ENCODE data around the gene REEP6.

Gene REEP6

DNA sequence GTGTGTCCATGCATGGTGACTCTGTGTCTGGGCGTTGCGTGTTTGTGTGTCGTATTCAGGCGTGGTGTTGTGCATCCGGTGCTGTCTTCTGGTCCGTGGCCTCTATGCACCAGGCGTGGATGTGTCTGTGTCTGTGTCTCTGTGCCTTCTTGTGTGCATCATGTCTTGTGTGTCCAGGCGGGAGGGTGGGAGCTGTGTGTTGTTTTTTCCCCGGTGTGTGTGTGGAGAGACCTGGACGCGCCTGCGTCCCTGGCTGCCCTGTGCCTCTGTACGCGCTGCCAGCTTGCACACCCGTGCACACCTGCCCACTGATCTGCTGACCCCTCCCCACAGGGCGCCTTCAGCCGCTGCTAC lies 34.0 kb downstream of the REEP6 start:
- no peak overlapping the region for H3K4me3 ChIP-seq (ENCODE audit: low read depth, low read length)
- TF ChIP-seq, protein P1, sequence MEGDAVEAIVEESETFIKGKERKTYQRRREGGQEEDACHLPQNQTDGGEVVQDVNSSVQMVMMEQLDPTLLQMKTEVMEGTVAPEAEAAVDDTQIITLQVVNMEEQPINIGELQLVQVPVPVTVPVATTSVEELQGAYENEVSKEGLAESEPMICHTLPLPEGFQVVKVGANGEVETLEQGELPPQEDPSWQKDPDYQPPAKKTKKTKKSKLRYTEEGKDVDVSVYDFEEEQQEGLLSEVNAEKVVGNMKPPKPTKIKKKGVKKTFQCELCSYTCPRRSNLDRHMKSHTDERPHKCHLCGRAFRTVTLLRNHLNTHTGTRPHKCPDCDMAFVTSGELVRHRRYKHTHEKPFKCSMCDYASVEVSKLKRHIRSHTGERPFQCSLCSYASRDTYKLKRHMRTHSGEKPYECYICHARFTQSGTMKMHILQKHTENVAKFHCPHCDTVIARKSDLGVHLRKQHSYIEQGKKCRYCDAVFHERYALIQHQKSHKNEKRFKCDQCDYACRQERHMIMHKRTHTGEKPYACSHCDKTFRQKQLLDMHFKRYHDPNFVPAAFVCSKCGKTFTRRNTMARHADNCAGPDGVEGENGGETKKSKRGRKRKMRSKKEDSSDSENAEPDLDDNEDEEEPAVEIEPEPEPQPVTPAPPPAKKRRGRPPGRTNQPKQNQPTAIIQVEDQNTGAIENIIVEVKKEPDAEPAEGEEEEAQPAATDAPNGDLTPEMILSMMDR (IDR thresholded peaks at IDR 0.05; ENCODE audit: low read depth, low read length, missing control alignments): no peak

DNA sequence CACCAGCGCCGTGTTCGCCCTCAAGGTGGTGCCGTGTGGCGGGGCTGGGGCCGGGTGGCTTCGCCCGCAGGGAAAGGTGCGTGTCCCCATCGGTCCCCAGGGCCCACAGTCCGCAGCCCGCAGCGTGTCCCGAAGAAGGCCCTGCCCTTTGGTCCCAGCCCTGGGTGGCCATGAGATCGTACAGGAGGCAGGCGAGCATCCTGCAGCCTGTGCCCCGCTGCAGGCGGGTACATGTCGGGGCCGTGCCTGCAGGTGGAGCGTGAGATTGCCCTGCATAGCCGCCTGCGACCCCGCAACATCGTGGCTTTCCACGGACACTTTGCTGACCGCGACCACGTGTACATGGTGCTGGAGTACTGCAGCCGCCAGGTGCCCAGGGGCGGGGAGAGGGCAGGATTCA lies 34.4 kb downstream of the REEP6 start:
- H3K4me3 ChIP-seq (ENCODE audit: low read depth, low read length): no peak overlapping the region
- TF ChIP-seq, protein P1 (IDR thresholded peaks at IDR 0.05; ENCODE audit: low read depth, low read length, missing control alignments): no peak
- no peak for DNase-seq (ENCODE audit: low read depth)

More for the DNA sequence above, 34.0 kb downstream of the REEP6 start:
- DNase-seq (ENCODE audit: low read depth): no peak

DNA sequence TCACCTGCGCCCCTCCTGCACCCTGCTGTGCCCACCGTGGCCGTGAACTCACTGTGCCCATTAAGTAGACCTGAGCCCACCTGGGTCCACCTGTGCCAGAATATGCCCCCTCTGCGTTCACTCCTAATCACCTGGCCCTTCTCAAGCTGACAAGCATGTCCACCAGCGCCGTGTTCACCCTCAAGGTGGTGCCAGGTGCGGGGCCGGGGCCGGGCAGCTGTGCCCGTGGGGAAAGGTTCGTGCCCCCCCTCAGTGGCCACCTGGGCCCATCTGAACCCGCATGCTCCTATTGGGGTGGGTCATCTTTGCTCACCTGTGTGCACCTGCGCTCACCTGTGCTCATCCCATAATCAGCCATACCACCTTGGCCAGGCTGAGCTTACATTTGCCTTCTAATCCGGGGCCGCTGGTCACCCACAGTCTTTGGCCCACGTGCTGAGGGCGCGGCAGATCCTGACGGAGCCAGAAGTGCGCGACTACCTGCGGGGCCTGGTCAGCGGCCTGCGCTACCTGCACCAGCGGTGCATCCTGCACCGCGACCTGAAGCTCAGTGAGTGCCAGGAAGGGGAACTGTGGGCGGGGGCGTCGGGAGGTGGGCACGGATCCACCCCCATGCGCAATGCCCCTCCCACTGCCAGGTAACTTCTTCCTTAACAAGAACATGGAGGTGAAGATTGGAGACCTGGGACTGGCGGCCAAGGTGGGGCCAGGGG lies 35.2 kb downstream of the REEP6 start:
- no peak for DNase-seq (ENCODE audit: low read depth)
- TF ChIP-seq, protein P1 (IDR thresholded peaks at IDR 0.05; ENCODE audit: low read depth, low read length, missing control alignments): no peak

DNA sequence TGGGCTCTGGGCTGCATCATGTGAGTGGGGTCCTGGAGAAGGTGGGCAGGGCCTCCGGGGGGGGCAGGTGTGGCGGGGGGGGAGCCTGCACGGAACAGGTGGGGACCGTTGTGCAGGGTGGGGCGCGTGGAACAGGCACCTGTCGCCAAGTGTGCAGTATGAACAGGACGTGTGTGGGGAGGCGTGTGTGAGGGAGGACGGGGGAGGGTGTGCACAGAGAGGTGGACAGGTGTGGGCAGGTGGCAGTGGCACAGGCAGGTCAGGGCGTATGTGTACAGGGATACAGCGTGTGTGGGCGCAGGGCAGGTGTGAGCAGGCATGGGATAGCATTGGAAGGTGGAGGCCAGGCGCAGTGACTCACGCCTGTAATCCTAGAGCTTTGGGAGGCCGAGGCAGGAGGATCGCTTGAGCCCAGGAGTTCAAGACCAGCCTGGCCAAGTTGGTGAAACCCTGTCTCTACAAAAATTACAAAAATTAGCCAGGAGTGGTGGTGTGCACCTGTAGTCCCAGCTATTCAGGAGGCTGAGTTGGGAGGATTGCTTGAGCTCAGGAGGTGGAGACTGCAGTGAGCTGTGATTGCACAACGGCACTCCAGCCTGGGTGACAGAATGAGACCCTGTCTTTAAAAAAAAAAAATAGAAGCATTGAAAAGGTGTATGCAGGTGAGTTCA lies 36.1 kb downstream of the REEP6 start:
- TF ChIP-seq, protein P1 (IDR thresholded peaks at IDR 0.05; ENCODE audit: low read depth, low read length, missing control alignments): no peak
- no peak overlapping the region for H3K4me3 ChIP-seq (ENCODE audit: low read depth, low read length)
- no peak for DNase-seq (ENCODE audit: low read depth)

More for the DNA sequence above, 35.2 kb downstream of the REEP6 start:
- H3K4me3 ChIP-seq (ENCODE audit: low read depth, low read length): no peak overlapping the region

DNA sequence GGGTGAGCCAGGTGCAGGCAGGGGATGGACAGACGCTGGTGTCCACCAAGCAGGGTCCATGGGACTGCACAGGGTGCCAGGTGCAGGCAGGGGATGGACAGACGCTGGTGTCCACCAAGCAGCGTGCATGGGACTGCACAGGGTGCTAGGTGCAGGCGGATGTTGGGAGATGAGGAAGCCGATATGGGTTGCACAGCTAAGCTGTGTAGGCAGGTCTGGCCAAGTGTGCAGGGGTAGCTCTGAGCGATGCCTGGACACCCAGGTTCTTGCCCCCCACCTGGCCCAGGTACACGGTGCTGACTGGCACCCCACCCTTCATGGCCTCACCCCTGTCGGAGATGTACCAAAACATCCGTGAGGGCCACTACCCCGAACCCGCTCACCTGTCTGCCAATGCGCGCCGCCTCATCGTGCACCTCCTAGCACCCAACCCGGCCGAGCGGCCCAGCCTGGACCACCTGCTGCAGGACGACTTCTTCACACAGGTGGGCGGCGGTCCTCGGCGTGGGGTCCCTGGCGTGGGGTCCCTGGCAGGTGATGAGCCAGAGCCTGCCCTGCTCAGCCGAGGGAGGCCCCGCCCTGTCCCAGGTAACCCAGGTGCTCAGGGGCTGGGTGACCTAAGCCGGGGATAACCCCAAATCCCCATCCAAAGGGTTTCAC lies 36.8 kb downstream of the REEP6 start:
- DNase-seq (ENCODE audit: low read depth): no peak
- TF ChIP-seq, protein P1 (IDR thresholded peaks at IDR 0.05; ENCODE audit: low read depth, low read length, missing control alignments): no peak
- no peak overlapping the region for H3K4me3 ChIP-seq (ENCODE audit: low read depth, low read length)

DNA sequence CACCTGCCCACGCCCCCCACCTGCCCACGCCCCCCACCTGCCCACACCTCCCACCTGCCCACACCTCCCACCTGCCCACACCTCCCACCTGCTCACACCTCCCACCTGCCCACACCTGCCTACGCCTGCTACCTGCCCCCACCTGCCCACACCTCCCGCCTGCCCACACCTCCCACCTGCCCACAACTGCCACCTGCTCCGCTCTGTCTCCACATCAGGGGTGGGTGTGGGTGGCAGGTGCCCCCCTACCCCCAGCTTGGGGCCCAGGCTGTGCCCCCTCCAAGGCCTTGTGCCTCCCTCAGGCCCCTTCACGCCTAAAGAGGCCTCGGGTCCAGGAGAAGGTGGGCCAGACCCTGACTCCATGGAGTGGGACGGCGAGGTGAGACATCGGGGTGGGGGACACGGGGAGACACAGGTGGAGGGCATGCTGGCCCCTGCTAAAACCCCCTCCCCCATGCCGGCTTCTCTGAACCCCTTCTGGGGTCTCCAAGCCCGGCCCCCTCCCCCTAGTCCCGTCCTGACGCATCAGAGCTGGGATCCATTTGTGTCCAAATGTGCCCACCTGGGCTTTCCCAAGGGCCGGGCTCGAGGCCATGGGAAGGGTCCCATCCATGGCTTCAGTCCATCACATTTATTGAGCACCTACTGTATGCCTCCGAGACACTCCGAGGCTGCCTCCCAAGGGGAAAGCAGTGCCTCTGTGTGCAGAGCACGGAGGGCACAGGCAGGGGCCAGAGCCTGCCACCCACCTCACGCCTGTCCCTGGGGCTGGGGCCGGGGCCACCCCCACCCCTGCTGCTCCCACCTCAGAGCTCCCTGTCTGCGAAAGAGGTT lies 37.8 kb downstream of the REEP6 start:
- DNase-seq (ENCODE audit: low read depth): no peak
- TF ChIP-seq, protein P1 (IDR thresholded peaks at IDR 0.05; ENCODE audit: low read depth, low read length, missing control alignments): no peak
- no peak overlapping the region for H3K4me3 ChIP-seq (ENCODE audit: low read depth, low read length)

Data from GM12864 (cell line).